H4 (cell line): Measurements from ENCODE around the gene EXD3. TPM values are rescaled to one million over a fixed set of nuclear protein-coding genes. Genes with fewer than 3 reads are reported as not detected.
"Not testable (repeated sequence)": the region's sequence is repeated elsewhere in the genome, so short reads cannot be mapped to it uniquely, and the experiment has no call there.

Experiments used
- DNase-seq: peaks from one replicate; pipeline ENCODE4 v3.0.0-alpha.2; 2015; ENCODE audit warnings: low spot score
- total RNA-seq: library from RNA; depleted of rRNA; stranded (reverse); fragments of >200 nt; shearing (Covaris generic); gene quantifications from 2 replicates; pipeline ENCODE4 v1.2.3, GENCODE V29; 2014

The EXD3 gene
- total RNA-seq, 1 experiment from 2014 or later = 2.8 TPM

DNA sequence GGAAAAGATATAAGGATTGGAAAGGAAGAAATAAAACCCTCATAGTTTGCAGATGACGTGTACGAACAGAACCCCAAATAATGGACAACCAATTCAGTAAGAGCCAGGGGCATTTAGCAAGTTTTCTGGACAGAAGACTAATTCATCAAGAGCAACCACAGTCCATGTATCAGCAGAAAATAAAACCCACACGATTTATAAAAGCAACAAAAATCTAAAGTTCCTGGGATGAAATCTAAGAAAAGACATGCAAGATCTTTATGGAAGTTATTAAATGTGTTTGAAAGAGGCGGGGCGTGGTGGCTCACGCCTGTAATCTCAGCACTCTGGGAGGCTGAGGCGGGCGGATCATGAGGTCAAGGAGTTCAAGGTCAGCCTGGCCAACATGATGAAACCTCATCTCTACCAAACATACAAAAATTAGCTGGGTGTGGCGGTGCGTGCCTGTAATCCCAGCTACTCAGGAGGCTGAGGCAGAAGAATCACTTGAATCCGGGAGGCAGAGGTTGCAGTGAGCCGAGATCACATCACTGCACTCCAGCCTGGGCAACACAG is 83.0 kb downstream of the EXD3 start:
- DNase-seq = not testable (repeated sequence)

GRCh38 chr9:137339045-137339907 is 83.7 kb downstream of the EXD3 start:
- no peak for DNase-seq

DNA sequence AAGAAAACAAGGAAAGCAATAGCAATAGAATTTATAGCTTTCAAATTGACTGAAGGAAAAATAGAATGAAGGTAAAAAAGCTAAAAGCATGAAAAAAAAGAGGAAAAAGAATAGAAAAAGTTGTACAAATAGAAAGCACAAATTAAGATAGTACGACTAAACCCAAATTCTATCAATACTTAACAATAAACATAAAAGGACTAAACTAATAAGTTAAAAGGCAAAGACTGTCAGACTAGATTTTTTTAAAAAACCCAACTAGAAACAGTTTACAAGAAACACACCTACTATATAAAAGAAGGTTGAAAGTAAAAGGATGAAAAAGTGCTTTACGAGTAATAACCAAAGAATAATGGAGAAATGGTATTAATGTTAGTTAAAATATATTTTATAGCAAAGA is 86.2 kb downstream of the EXD3 start:
- no peak for DNase-seq

DNA sequence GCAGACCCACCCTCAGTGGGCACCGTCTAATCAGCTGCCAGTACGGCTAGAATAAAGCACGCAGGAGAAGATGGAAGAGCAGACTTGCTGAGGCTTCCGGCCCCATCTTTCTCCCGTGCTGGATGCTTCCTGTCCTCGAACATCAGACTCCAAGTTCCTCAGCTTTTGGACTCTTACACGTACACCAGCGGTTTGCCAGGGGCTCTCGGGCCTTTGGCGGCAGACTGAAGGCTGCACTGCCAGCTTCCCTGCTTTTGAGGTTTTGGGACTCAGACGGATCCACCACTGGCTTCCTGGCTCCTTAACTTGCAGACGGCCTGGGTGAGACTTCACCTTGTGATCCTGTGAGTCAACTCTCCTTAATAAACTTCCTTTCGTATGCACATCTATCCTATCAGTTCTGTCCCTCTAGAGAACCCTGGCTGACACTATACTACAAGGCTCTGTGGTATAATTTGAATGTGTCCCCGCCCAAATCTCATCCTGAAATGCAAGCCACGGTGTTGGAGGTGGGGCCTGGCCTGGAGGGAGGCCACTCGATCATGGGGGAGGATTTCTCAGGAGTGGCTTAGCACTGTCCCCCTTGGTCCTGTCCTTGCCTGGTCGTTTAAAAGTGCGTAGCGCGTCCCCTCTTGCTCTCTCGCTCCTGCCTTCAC is 89.8 kb downstream of the EXD3 start:
- no peak for DNase-seq

GRCh38 chr9:137331929-137332328 is 91.0 kb downstream of the EXD3 start:
- DNase-seq = no peak

- no peak for DNase-seq
Measured at GRCh38 chr9:137330689-137331088, 92.3 kb downstream of the EXD3 start.

DNA sequence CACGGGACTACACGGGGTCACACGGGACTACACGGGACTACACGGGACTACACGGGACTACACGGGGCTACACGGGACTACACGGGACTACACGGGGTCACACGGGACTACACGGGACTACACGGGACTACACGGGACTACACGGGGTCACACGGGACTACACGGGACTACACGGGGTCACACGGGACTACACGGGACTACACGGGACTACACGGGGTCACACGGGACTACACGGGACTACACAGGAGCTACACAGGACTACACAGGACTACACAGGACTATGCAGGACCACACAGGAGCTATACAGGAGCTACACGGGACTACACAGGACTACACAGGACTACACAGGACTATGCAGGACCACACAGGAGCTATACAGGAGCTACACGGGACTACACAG is 93.4 kb downstream of the EXD3 start:
- not testable (repeated sequence) for DNase-seq

GRCh38 chr9:137327641-137328550 is 95.1 kb downstream of the EXD3 start:
- not testable (repeated sequence) for DNase-seq

- DNase-seq = no peak
Measured at GRCh38 chr9:137326445-137327065, 96.4 kb downstream of the EXD3 start.

DNA sequence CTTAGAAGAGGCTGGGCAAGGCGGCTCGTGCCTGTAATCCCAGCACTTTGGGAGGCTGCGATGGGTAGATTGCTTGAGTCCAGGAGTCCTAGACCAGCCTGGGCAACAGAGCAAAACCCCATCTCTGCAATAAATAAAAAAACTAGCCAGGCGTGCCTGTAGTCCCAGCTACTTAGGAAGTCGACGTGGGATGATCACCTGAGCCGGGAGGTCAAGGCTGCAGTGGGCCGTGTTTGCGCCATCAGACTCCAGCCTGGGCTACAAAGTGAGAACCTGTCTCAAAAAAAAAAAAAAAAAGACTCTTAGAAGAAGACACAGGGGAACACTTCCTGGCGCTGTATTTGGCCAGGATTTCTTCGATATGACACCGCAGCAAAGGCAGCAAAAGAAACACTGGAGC is 97.2 kb downstream of the EXD3 start:
- no peak for DNase-seq

GRCh38 chr9:137325124-137325523 is 97.8 kb downstream of the EXD3 start:
- no peak for DNase-seq

DNA sequence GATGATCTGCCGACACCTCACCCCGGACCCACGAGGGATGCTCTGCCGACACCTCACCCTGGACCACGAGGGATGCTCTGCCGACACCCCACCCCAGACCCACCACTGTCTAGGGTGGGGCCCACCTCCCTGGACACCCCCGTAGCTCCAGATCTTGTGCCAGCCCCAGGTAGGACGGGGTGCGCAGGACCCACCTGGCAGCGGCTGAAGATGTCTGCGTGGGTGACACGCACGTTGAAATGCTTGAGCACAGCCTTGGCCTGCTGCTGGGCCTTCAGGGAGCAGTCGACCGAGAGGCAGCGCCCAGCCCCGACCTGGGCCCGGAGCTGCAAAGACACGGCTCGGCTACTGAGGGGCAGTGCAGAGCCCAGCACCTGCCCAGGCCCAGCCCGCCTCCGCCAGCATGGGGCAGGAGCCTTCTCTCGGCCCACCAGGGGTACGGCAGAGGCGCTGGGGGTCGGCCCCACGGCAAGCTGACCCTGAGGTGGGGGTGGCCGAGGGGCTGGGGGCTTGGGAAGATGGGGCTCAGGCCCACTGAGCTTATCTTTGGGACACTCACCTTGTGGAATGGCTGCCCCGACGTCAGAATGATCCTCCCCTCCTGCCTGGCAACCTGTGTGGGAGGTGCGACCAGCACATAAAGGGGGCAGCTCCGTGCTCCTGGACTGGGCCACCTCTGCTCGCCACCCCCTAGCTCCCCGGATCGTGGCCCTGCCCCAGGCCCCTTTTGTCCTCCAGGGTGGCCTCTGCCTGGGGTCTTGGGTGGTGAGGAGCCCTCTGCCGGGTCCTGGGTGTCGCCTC is 99.2 kb downstream of the EXD3 start:
- no peak for DNase-seq

DNA sequence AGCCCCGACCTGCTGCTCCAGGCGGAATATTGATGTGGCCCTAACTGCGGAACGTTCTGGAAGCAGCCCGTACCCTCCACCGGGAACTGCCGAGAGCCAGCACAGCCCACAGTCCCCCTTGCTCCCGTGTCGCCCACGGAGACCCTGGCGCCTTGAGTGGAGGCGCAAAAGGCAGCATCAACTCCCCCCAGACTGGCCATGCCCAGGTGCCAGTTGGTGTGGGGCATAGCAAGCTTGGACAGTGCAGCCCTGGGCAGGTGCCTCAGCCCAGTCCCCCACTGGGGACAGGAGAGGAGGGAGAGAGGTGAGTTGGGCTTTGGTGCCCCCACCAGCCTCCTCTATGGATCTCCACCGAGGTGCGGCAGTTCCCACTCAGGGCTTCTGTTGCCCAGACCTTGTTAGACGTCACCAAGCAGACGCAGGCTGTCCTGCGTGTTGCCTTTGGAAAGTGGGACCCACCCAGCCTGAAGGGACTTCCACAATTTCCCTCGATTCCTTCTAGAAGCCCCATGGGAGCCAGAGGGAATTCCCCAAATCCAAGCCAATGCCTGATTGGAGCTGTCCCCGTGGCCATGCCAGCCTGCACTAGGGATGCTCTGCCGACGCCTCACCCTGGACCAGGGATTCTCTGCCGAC is 101.1 kb downstream of the EXD3 start:
- no peak for DNase-seq

- DNase-seq = no peak
Measured at GRCh38 chr9:137320555-137321384, 102.2 kb downstream of the EXD3 start.

- DNase-seq = no peak
Measured at GRCh38 chr9:137319739-137320551, 103.0 kb downstream of the EXD3 start.

DNA sequence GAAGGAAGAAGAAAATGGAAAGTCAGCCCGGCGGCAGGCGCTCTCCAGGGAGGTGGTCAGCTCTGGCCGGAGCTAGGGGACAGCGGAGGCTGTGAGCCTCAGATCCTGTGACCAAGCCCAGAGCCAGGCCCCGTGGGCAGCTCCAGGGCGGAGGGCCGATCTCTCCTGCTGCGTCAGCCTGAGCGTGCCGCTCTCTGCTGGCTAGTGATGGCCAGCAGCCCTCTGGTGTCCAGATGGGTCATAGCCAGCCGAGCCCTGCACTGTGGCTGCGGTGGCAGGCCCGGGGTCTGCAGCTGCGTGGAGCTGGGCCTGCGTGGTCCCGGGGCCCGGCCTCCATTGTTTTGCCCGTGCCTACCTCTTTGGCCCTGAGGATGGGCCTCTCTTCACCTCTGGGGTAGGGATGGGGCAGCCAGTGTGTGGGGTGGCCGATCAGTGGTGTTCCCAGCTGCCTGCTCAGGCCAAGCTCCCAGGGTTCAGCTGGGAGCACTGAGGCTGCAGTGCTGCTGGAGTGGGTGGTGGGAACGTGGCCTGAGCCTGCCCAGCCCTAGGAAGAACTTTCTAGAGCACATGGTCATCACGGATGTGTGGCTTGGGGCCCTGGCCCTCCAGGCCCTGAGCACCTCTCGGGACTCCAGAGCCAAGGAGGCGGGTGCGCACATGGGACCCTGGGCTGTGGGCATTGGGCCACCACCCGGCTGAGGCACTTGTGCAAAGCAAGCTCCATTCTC is 103.8 kb downstream of the EXD3 start:
- no peak for DNase-seq

DNA sequence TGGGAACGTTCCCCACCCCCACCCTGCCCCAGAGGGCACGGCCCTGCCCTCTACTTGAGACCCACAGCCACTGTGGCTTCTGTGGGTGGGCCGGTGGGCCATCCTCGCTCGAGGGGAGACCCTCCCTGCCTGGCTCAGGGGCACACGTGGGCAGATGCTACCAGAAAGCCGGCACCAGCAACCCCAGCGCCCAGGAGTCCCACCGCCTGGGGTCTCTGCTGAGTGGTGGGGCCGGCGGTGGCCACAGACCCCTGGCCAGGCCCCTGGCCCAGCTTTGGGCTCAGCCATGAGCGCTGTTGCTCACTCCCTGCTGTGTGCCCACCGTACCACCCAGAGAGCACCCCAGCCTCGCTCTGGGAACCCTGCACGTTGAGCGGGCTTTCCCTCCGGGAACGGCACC is 104.4 kb downstream of the EXD3 start:
- no peak for DNase-seq
